ENCODE results near the gene SLC9A7. TPM values are rescaled to one million over a fixed set of nuclear protein-coding genes. Genes with fewer than 3 reads are reported as not detected.
A peak's percentile ranks its signal among the peaks of the same experiment; 100 is the strongest.

SLC9A7 gene
- total RNA-seq, 1 donor from 2014 or later: 10.7 TPM

- H3K4me3 ChIP-seq (ENCODE audit: low read depth, low read length): no peak overlapping the region
- no peak for DNase-seq (ENCODE audit: low read depth)
- TF ChIP-seq, protein P1, sequence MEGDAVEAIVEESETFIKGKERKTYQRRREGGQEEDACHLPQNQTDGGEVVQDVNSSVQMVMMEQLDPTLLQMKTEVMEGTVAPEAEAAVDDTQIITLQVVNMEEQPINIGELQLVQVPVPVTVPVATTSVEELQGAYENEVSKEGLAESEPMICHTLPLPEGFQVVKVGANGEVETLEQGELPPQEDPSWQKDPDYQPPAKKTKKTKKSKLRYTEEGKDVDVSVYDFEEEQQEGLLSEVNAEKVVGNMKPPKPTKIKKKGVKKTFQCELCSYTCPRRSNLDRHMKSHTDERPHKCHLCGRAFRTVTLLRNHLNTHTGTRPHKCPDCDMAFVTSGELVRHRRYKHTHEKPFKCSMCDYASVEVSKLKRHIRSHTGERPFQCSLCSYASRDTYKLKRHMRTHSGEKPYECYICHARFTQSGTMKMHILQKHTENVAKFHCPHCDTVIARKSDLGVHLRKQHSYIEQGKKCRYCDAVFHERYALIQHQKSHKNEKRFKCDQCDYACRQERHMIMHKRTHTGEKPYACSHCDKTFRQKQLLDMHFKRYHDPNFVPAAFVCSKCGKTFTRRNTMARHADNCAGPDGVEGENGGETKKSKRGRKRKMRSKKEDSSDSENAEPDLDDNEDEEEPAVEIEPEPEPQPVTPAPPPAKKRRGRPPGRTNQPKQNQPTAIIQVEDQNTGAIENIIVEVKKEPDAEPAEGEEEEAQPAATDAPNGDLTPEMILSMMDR (conservative IDR thresholded peaks at IDR 0.05; ENCODE audit: low read depth, low read length): no peak
Observed at GRCh38 chrX:46690818-46691217, 68.1 kb downstream of the SLC9A7 start.

DNA sequence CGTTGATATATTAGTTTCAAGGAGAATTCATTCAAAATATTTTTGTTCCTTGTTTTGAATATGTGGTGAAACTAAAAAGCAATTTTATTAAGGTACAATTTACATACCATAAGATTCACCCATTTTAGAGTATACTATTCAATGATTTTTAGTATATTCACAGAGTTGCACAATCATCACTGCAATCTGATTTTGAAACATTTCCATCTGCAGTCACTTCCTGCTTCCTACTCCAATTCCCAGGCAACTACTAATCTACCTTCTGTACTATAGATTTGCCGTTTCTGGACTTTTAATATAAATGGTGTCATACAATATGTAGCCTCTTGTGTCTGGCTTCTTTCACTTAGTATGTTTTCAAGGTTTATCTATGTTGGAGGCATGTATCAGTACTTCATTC is 71.3 kb downstream of the SLC9A7 start:
- no peak for DNase-seq (ENCODE audit: low read depth)

DNA sequence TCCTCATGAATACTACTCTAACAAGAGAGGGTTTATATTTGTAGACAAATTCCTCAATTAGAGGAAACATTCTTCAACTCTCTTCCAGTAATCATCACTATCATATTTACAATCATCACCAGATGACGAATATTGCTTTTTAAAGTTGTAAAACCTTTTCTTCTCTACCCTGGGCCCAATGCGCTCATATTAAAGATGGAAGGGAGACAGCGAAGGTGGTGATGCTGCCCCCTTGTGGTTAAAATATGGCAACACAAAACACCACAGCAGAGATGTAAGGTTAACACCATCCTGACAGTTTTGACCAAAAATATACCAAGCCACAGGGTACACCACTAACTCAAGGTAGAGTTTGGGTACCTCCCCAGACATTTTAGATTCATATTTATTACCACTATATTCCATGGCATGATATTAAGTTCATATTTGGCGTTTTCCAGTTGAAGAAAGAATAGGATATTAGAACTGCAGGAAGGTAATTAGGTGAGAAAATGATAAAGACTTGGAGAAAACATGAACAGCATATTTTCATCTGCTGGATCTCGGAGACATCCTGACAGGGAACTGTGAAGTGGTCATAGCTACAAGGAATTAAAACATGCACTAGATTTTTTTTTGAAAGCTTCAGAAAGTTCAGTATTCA is 72.8 kb downstream of the SLC9A7 start:
- TF ChIP-seq, protein P1 (conservative IDR thresholded peaks at IDR 0.05; ENCODE audit: low read depth, low read length): peak; percentile 62
- no peak overlapping the region for H3K4me3 ChIP-seq (ENCODE audit: low read depth, low read length)
- DNase-seq (ENCODE audit: low read depth): no peak

More for the DNA sequence above, 71.3 kb downstream of the SLC9A7 start:
- TF ChIP-seq, protein P1 (conservative IDR thresholded peaks at IDR 0.05; ENCODE audit: low read depth, low read length): no peak
- no peak overlapping the region for H3K4me3 ChIP-seq (ENCODE audit: low read depth, low read length)

DNA sequence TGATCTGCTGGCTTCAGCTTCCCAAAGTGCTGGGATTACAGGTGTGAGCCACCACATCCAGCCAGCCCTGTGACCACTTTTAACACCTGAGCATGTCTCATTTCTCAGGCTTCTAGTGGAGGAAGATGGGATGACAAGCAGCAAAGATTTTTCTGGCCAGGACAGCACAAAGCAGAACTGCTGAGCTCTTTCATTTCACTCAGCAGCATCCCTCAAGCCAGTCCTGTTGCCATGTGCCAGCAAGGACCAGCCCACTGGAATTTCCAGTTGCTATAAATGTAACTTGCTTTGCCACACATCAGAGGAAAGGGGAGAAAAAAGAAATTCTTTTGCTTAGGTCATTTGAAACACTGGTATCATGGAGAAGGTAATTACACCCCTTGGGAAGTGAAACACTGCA is 75.9 kb downstream of the SLC9A7 start:
- DNase-seq (ENCODE audit: low read depth): no peak
- TF ChIP-seq, protein P1 (conservative IDR thresholded peaks at IDR 0.05; ENCODE audit: low read depth, low read length): no peak
- H3K4me3 ChIP-seq (ENCODE audit: low read depth, low read length): no peak overlapping the region

GRCh38 chrX:46681849-46682248 is 77.1 kb downstream of the SLC9A7 start:
- no peak overlapping the region for H3K4me3 ChIP-seq (ENCODE audit: low read depth, low read length)
- no peak for DNase-seq (ENCODE audit: low read depth)
- TF ChIP-seq, protein P1 (conservative IDR thresholded peaks at IDR 0.05; ENCODE audit: low read depth, low read length): no peak

DNA sequence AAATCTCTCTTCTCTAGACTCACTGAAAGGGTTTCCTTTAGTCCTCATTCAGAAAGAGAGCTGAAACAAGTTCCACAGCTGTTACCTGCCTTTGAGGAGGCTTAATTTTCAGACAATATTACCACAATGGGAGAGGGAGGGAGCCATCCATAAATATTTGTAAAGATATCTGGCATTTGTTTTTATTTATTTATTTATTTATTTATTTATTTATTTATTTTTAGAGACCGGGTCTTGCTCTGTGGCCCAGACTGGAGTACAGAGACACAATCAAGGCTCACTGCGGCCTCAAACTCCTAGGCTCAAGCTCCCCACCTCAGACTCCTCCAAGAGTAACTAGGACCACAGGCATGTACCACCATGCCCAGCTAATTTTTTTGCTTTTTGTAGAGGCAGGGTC is 80.7 kb downstream of the SLC9A7 start:
- no peak overlapping the region for H3K4me3 ChIP-seq (ENCODE audit: low read depth, low read length)
- no peak for DNase-seq (ENCODE audit: low read depth)
- TF ChIP-seq, protein P1 (conservative IDR thresholded peaks at IDR 0.05; ENCODE audit: low read depth, low read length): no peak

All from epithelial cell of proximal tubule (primary cell).